Mesothelial cell of epicardium (in vitro differentiated cells): Measurements from ENCODE around the gene FBXO36. TPM values are rescaled to one million over a fixed set of nuclear protein-coding genes. Genes with fewer than 3 reads are reported as not detected.

Source experiments
- DNase-seq, 2 experiments: peaks; one replicate each; pipeline ENCODE4 v3.0.0; 2021; ENCODE audit warnings: low spot score in 2 of 2; ENCODE audit not compliant: unreplicated experiment in 2 of 2
- H3K27ac Mint-ChIP-seq: 2 replicates; pipeline ENCODE4 v1.8.0; 2021; ENCODE audit warnings: mixed read lengths
- H3K27me3 Mint-ChIP-seq: 2 replicates; pipeline ENCODE4 v1.8.0; 2021; ENCODE audit warnings: low read depth, mixed read lengths
- H3K36me3 Mint-ChIP-seq: 2 replicates; pipeline ENCODE4 v1.8.0; 2021; ENCODE audit warnings: mixed read lengths
- H3K4me1 Mint-ChIP-seq: 2 replicates; pipeline ENCODE4 v1.8.0; 2021; ENCODE audit warnings: mixed read lengths
- H3K4me3 Mint-ChIP-seq: 2 replicates; pipeline ENCODE4 v1.8.0; 2021; ENCODE audit warnings: mild to moderate bottlenecking, moderate library complexity, mixed read lengths
- H3K9me3 Mint-ChIP-seq: 2 replicates; pipeline ENCODE4 v1.8.0; 2021; ENCODE audit warnings: mixed read lengths
- CTCF ChIP-seq: fragments of 200-600 bp; sonication (generic); IDR thresholded peaks from one replicate; pipeline ENCODE4 v1.5.0; 2021; ENCODE audit warnings: antibody characterized with exemption; ENCODE audit not compliant: unreplicated experiment
- total RNA-seq: library from RNA; stranded (reverse); gene quantifications from 3 replicates; pipeline ENCODE4 v1.2.1, GENCODE V29; 2021

The FBXO36 gene
- total RNA-seq, 1 donor from 2014 or later: 5.5 TPM

- H3K4me1 Mint-ChIP-seq: peaks cover 8% of the 10 kb centered on the region
- H3K27ac Mint-ChIP-seq: no peak overlapping the region
- H3K4me3 Mint-ChIP-seq: no peak overlapping the region
Observed at GRCh38 chr2:229925201-229925600, 2.9 kb downstream of the FBXO36 start.

GRCh38 chr2:229927817-229928321, 5.6 kb downstream of the FBXO36 start:
- no peaks in the 10 kb centered on the region for H3K36me3 Mint-ChIP-seq
- no peaks in the 10 kb centered on the region for H3K27me3 Mint-ChIP-seq
- no peak for TF ChIP-seq CTCF
- no peak for DNase-seq
- peaks cover 3% of the 10 kb centered on the region for H3K4me1 Mint-ChIP-seq
- H3K27ac Mint-ChIP-seq: no peak overlapping the region
- no peak overlapping the region for H3K4me3 Mint-ChIP-seq
- H3K9me3 Mint-ChIP-seq: no peaks in the 10 kb centered on the region

More at GRCh38 chr2:229925201-229925600, 2.9 kb downstream of the FBXO36 start:
- no peaks in the 10 kb centered on the region for H3K36me3 Mint-ChIP-seq
- no peak for TF ChIP-seq CTCF
- H3K27me3 Mint-ChIP-seq: peaks cover 1% of the 10 kb centered on the region
- no peak for DNase-seq
- no peaks in the 10 kb centered on the region for H3K9me3 Mint-ChIP-seq

- no peaks in the 10 kb centered on the region for H3K4me1 Mint-ChIP-seq
Observed at GRCh38 chr2:229930656-229931055, 8.4 kb downstream of the FBXO36 start.

GRCh38 chr2:229931241-229931640, 8.9 kb downstream of the FBXO36 start:
- no peak for TF ChIP-seq CTCF
- DNase-seq: no peak
- peaks cover 7% of the 10 kb centered on the region for H3K9me3 Mint-ChIP-seq
- no peak overlapping the region for H3K4me3 Mint-ChIP-seq
- H3K4me1 Mint-ChIP-seq: no peaks in the 10 kb centered on the region
- H3K36me3 Mint-ChIP-seq: peaks cover 6% of the 10 kb centered on the region
- H3K27me3 Mint-ChIP-seq: no peaks in the 10 kb centered on the region
- H3K27ac Mint-ChIP-seq: no peak overlapping the region

More at GRCh38 chr2:229930656-229931055, 8.4 kb downstream of the FBXO36 start:
- H3K36me3 Mint-ChIP-seq: peaks cover 4% of the 10 kb centered on the region
- TF ChIP-seq CTCF: no peak
- H3K27ac Mint-ChIP-seq: no peak overlapping the region
- no peak overlapping the region for H3K4me3 Mint-ChIP-seq
- H3K27me3 Mint-ChIP-seq: no peaks in the 10 kb centered on the region
- DNase-seq: no peak
- peaks cover 4% of the 10 kb centered on the region for H3K9me3 Mint-ChIP-seq

- peaks cover 14% of the 10 kb centered on the region for H3K9me3 Mint-ChIP-seq
- H3K36me3 Mint-ChIP-seq: peaks cover 11% of the 10 kb centered on the region
- no peak for TF ChIP-seq CTCF
- H3K27ac Mint-ChIP-seq: no peak overlapping the region
- no peaks in the 10 kb centered on the region for H3K27me3 Mint-ChIP-seq
- H3K4me1 Mint-ChIP-seq: no peaks in the 10 kb centered on the region
- DNase-seq: no peak
- H3K4me3 Mint-ChIP-seq: no peak overlapping the region
Observed at GRCh38 chr2:229937537-229937936, 15.2 kb downstream of the FBXO36 start.

- no peak overlapping the region for H3K4me3 Mint-ChIP-seq
- no peak overlapping the region for H3K27ac Mint-ChIP-seq
- no peak for TF ChIP-seq CTCF
- peaks cover 7% of the 10 kb centered on the region for H3K36me3 Mint-ChIP-seq
- H3K9me3 Mint-ChIP-seq: peaks cover 3% of the 10 kb centered on the region
- H3K4me1 Mint-ChIP-seq: peaks cover 6% of the 10 kb centered on the region
- no peak for DNase-seq
- H3K27me3 Mint-ChIP-seq: no peaks in the 10 kb centered on the region
Observed at GRCh38 chr2:229942671-229943070, 20.4 kb downstream of the FBXO36 start.
